ENCODE measurements around the gene SLC10A1. TPM values are rescaled to one million over a fixed set of nuclear protein-coding genes. Genes with fewer than 3 reads are reported as not detected.

Gene SLC10A1
- total RNA-seq = not detected in 2 replicates

DNA sequence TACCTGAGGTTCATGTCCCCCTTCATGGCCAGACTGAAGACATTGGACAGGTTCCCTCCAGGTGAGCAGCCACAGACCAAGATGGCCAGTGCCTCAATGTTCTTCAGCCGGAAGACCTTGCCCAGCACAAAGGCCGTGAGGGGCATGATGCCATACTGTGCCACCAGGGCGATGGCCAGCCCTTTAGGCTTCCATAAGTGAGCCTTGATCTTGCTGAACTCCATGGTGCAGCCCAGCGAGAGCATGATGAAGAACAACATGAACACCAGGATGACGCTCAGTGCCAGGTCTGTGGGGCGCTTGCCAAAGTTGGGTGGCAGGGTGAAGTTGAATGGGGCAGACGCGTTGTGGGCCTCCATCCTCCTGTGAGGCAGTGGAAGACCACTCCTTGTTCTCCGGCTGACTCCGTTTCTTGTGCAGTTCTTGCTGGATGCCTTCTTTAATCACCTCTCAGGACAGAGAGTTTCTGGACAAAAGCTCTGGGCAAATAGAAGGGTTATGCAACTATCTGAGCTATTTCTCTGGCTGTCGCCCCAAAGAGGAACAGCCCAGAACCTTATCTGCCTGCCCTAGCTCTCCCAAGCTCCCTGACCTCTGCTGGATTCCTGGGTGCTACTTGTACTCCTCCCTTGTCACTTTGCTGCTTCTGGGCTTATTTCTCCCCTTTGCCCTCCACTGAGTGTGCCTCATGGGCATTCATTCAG, at the start of gene SLC10A1:
Gene SLC10A1, minus strand, starts transcription at position 445 of the 704 bp plus-strand sequence. Its CDS starts 86 bp downstream, at position 359.

DNA sequence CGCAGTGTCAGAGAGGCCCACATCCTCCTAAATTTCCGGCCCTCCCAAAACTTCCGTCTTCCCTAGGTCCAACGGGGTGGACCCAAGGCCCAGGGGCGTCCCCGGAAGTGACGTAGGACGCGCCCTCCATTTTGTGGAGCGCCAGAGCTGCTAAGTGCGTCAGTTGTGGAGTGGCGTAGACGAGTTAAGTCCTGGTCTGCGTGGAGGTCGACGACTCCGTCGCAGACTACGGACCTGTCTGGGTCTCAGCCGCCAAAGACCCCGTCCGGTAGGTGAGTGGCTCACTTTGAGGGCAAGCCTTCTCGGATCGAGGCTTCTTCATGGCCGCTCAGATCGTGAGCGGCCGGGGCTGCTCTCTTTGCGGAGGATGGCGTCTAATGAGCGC, 30.1 kb downstream of the SLC10A1 start, which contains the start of gene SRSF5:
Gene SRSF5, plus strand, starts transcription at position 159 of the 385 bp plus-strand sequence. CDS start 1,015 bp downstream, outside the sequence.

Other genes with a start within 250 kb of the SLC10A1 start
- under 0.01 and 0.16 TPM in 2 replicates for gene CCDC177, start 222.4 kb downstream of the SLC10A1 start, total RNA-seq
- 11.9 and 23.1 TPM in 2 replicates for gene SUSD6, start 185.6 kb downstream of the SLC10A1 start, total RNA-seq
- 78.4 and 153 TPM in 2 replicates for gene SRSF5, start 30.1 kb downstream of the SLC10A1 start, total RNA-seq
- 2.2 and 4.0 TPM in 2 replicates for gene SMOC1, start 82.2 kb upstream of the SLC10A1 start, total RNA-seq